OCI-LY7 (cell line): ENCODE measurements around the gene CRADD.

Source experiments
- CTCF ChIP-seq: fragments of 200-600 bp; sonication (generic); conservative IDR thresholded peaks from 2 replicates; pipeline ENCODE4 v1.5.1; 2014; ENCODE audit warnings: mild to moderate bottlenecking, antibody characterized with exemption, low read length, moderate library complexity, mixed read lengths
- EZH2phosphoT487 ChIP-seq: fragments of 200-600 bp; sonication (generic); IDR thresholded peaks from 2 replicates; pipeline ENCODE4 v1.6.1; 2018; ENCODE audit warnings: low read depth, borderline replicate concordance, mild to moderate bottlenecking, mixed run types, antibody characterized with exemption, low read length, moderate library complexity, mixed read lengths

GRCh38 chr12:93798279-93799151, 121.3 kb downstream of the CRADD start:
- TF ChIP-seq CTCF, result no peak
- no peak for TF ChIP-seq EZH2phosphoT487
